HEK293T (cell line): ENCODE measurements around the gene MKS1.

Experiments used
- CTCF ChIA-PET: fragments of 350-600 bp; formaldehyde crosslinking; extraction: SDS; loops from one replicate; lab custom pipeline; 2021; ENCODE audit warnings: antibody characterized with exemption, inconsistent platforms; lab: Yijun Ruan, JAX
- POLR2A ChIA-PET: fragments of 350-600 bp; formaldehyde crosslinking; extraction: SDS; loops from one replicate; lab custom pipeline; 2020; ENCODE audit warnings: antibody characterized with exemption, inconsistent platforms; lab: Yijun Ruan, JAX
- DNase-seq: peaks from one replicate; pipeline ENCODE4 v3.0.0; 2012; ENCODE audit warnings: mixed read lengths; ENCODE audit errors: extremely low spot score
- ARNT ChIP-seq: fragments of 450-650 bp; IDR thresholded peaks from 2 replicates; pipeline ENCODE4 v1.6.1; 2017; ENCODE audit warnings: mild to moderate bottlenecking
- BHLHE40 ChIP-seq: fragments of 450-650 bp; IDR thresholded peaks from 2 replicates; pipeline ENCODE4 v1.6.1; 2016; ENCODE audit warnings: mild to moderate bottlenecking, moderate library complexity, borderline replicate concordance
- CTBP1 ChIP-seq: fragments of 450-650 bp; IDR thresholded peaks from 2 replicates; pipeline ENCODE4 v1.6.1; 2016; ENCODE audit warnings: borderline replicate concordance
- ELF4 ChIP-seq: fragments of 450-650 bp; IDR thresholded peaks from 2 replicates; pipeline ENCODE4 v1.6.1; 2017; ENCODE audit warnings: antibody characterized with exemption
- FOXA1 ChIP-seq: fragments of 450-650 bp; IDR thresholded peaks from 2 replicates; pipeline ENCODE4 v1.6.1; 2016; ENCODE audit warnings: mild to moderate bottlenecking
- FOXK2 ChIP-seq: fragments of 450-650 bp; IDR thresholded peaks from 2 replicates; pipeline ENCODE4 v1.6.1; 2016; ENCODE audit warnings: mild to moderate bottlenecking
- FOXM1 ChIP-seq: fragments of 450-650 bp; IDR thresholded peaks from 2 replicates; pipeline ENCODE4 v1.6.1; 2017; ENCODE audit warnings: mild to moderate bottlenecking, borderline replicate concordance
- HDGF ChIP-seq: fragments of 450-650 bp; IDR thresholded peaks from 2 replicates; pipeline ENCODE4 v1.6.1; 2017; ENCODE audit warnings: antibody characterized with exemption, borderline replicate concordance
- L3MBTL2 ChIP-seq: fragments of 450-650 bp; conservative IDR thresholded peaks from 2 replicates; pipeline ENCODE4 v1.6.1; 2016; ENCODE audit warnings: mild to moderate bottlenecking
- LEF1 ChIP-seq: fragments of 450-650 bp; IDR thresholded peaks from 2 replicates; pipeline ENCODE4 v1.6.1; 2017; ENCODE audit warnings: mild to moderate bottlenecking, borderline replicate concordance
- NFRKB ChIP-seq: fragments of 450-650 bp; IDR thresholded peaks from 2 replicates; pipeline ENCODE4 v1.6.1; 2016; ENCODE audit warnings: mild to moderate bottlenecking, moderate library complexity
- PKNOX1 ChIP-seq: fragments of 450-650 bp; IDR thresholded peaks from 2 replicates; pipeline ENCODE4 v1.6.1; 2016
- SP1 ChIP-seq: fragments of 450-650 bp; IDR thresholded peaks from 2 replicates; pipeline ENCODE4 v1.6.1; 2017
- SUZ12 ChIP-seq: fragments of 450-650 bp; IDR thresholded peaks from 2 replicates; pipeline ENCODE4 v1.6.1; 2016; ENCODE audit warnings: mild to moderate bottlenecking
- TARDBP ChIP-seq: fragments of 450-650 bp; IDR thresholded peaks from 2 replicates; pipeline ENCODE4 v1.6.1; 2016
- ZNF384 ChIP-seq: fragments of 450-650 bp; IDR thresholded peaks from 2 replicates; pipeline ENCODE4 v1.6.1; 2016

The MKS1 gene

GRCh38 chr17:58246104-58246740 lies 27.2 kb upstream of the MKS1 start:
- TF ChIP-seq ELF4 (no peak), BHLHE40 (no peak), PKNOX1 (no peak), FOXA1 (no peak), TARDBP (no peak), SP1 (no peak), ARNT (no peak)
- ChIA-PET POLR2A (interaction anchor here (0.9 kb wide), 1 partner anchor 14 kb away, joined by 3 read pairs; no protein-coding TSS in a partner anchor), CTCF (no interaction called here)
- DNase-seq = no peak

- CTCF ChIA-PET = no interaction called here
- POLR2A ChIA-PET = no interaction called here
Measured at GRCh38 chr17:58245428-58246103, 26.5 kb upstream of the MKS1 start.

GRCh38 chr17:58244963-58245362 lies 25.9 kb upstream of the MKS1 start:
- CTCF ChIA-PET = no interaction called here
- no peak for TF ChIP-seq ZNF384
- POLR2A ChIA-PET = no interaction called here
- DNase-seq = no peak

More at GRCh38 chr17:58245428-58246103, 26.5 kb upstream of the MKS1 start:
- DNase-seq = no peak
- no peak for TF ChIP-seq ARNT
- no peak for TF ChIP-seq BHLHE40
- TF ChIP-seq ZNF384 = no peak
- TF ChIP-seq ELF4 = no peak
- TF ChIP-seq FOXK2 = no peak
- no peak for TF ChIP-seq FOXA1
- no peak for TF ChIP-seq NFRKB
- no peak for TF ChIP-seq CTBP1
- TF ChIP-seq TARDBP = no peak
- TF ChIP-seq L3MBTL2 = no peak
- TF ChIP-seq LEF1 = no peak
- no peak for TF ChIP-seq HDGF
- TF ChIP-seq SUZ12 = no peak
- TF ChIP-seq SP1 = no peak
- no peak for TF ChIP-seq PKNOX1
- no peak for TF ChIP-seq FOXM1

GRCh38 chr17:58242171-58242784 lies 23.2 kb upstream of the MKS1 start:
- TF ChIP-seq LEF1 (no peak), SP1 (no peak), HDGF (no peak), SUZ12 (no peak), ELF4 (no peak), FOXM1 (no peak), BHLHE40 (no peak), ARNT (no peak), PKNOX1 (no peak), ZNF384 (no peak), FOXK2 (no peak), L3MBTL2 (no peak), FOXA1 (no peak), CTBP1 (no peak), TARDBP (no peak), NFRKB (no peak)
- DNase-seq = no peak
- CTCF ChIA-PET = no interaction called here
- POLR2A ChIA-PET = no interaction called here

GRCh38 chr17:58239987-58240386 lies 20.9 kb upstream of the MKS1 start:
- POLR2A ChIA-PET = no interaction called here
- no peak for DNase-seq
- TF ChIP-seq ARNT (no peak), L3MBTL2 (no peak), LEF1 (no peak), NFRKB (no peak), FOXK2 (no peak), PKNOX1 (no peak), CTBP1 (no peak)
- CTCF ChIA-PET = no interaction called here

GRCh38 chr17:58238147-58238634 lies 19.1 kb upstream of the MKS1 start, which contains the start of gene LPO:
Gene LPO, plus strand, starts transcription at chr17:58238584. Its CDS starts 4,396 bp downstream, at chr17:58242980.
- DNase-seq = no peak
- TF ChIP-seq FOXM1 (no peak), ELF4 (peak; percentile 78)
- ChIA-PET POLR2A (no interaction called here), CTCF (interaction anchor here (0.6 to 1.0 kb wide), 3 partner anchors 9 to 22 kb away, joined by 3 to 5 read pairs (median 4); no protein-coding TSS in a partner anchor)
